ENCODE measurements around the gene IMMP2L.
"Not testable (repeated sequence)": the region's sequence is repeated elsewhere in the genome, so short reads cannot be mapped to it uniquely, and the experiment has no call there.

IMMP2L gene

DNA sequence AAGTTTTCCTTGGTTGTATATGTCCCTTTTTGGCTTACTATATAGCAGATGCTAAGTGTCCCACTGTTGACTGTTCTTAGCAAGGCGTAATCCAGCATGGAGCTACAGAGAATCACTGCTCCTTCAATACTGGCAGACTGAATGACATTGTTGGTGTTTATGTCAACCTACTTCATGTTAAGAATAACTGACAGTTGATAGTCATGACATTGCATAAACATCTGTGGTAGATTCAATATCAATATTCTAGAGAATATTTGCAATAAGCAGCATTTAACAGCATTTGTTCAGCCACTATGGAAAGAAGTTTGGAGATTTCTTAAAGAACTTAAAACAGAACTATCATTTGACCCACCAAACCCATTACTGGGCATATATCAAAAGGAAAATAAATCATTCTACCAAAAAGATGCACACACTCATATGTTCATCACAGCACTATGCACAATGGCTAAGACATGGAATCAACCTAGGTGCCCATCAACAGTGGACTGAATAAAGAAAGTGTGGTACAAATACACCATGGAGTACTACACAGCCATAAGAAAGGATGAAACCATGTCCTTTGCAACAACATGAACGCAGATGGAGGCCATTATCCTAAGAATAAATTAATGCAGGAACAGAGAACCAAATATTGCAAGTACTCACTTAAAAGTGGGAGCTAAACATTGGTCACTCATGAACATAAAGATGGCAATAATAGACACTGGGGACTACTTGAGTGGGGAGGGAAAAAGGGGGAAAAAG is 88.7 kb downstream of the IMMP2L start:
- TF ChIP-seq SP1 (IDR thresholded peaks at IDR 0.05) (no peak), TARDBP (IDR thresholded peaks at IDR 0.05) (no peak), ZNF384 (IDR thresholded peaks at IDR 0.05) (no peak), NFRKB (IDR thresholded peaks at IDR 0.05) (no peak), HDGF (IDR thresholded peaks at IDR 0.05; ENCODE audit: borderline replicate concordance) (no peak), ARNT (IDR thresholded peaks at IDR 0.05) (no peak), BHLHE40 (IDR thresholded peaks at IDR 0.05; ENCODE audit: borderline replicate concordance) (no peak)
- ChIA-PET CTCF (no interaction called here), POLR2A (no interaction called here)
- DNase-seq (ENCODE audit: extremely low spot score) = no peak

DNA sequence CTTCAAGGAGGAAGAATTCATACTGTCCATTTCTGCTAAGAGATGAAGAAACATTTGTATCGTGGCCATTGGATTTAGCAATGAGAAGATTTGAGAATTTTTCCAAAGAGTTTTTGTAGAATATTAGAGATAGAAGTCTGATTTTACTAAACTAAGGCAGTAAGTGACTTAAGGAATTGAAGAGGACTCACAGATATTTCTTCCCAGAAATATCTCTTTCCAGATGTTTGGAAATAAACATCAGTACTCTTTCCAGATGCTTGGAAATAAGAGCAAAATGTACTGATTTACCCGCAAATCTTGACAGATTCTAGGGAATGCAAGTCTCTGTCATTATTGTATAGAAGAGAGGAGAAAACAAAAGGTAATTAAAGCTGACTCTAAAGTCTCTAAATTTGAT is 91.3 kb downstream of the IMMP2L start:
- CTCF ChIA-PET = interaction anchor here (0.7 kb wide), 1 partner anchor 108 kb away, joined by 3 read pairs; no protein-coding TSS in a partner anchor
- no peak for TF ChIP-seq TARDBP (IDR thresholded peaks at IDR 0.05)
- TF ChIP-seq L3MBTL2 (conservative IDR thresholded peaks at IDR 0.05) = no peak
- no peak for TF ChIP-seq HDGF (IDR thresholded peaks at IDR 0.05; ENCODE audit: borderline replicate concordance)
- TF ChIP-seq CTBP1 (IDR thresholded peaks at IDR 0.05; ENCODE audit: borderline replicate concordance) = no peak
- TF ChIP-seq ARNT (IDR thresholded peaks at IDR 0.05) = no peak
- no peak for TF ChIP-seq ELF4 (IDR thresholded peaks at IDR 0.05)
- no peak for TF ChIP-seq SP1 (IDR thresholded peaks at IDR 0.05)
- TF ChIP-seq FOXK2 (IDR thresholded peaks at IDR 0.05) = no peak
- no peak for TF ChIP-seq FOXM1 (IDR thresholded peaks at IDR 0.05; ENCODE audit: borderline replicate concordance)
- TF ChIP-seq BHLHE40 (IDR thresholded peaks at IDR 0.05; ENCODE audit: borderline replicate concordance) = no peak
- TF ChIP-seq, protein P1, sequence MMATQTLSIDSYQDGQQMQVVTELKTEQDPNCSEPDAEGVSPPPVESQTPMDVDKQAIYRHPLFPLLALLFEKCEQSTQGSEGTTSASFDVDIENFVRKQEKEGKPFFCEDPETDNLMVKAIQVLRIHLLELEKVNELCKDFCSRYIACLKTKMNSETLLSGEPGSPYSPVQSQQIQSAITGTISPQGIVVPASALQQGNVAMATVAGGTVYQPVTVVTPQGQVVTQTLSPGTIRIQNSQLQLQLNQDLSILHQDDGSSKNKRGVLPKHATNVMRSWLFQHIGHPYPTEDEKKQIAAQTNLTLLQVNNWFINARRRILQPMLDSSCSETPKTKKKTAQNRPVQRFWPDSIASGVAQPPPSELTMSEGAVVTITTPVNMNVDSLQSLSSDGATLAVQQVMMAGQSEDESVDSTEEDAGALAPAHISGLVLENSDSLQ (IDR thresholded peaks at IDR 0.05) = no peak
- TF ChIP-seq FOXA1 (IDR thresholded peaks at IDR 0.05) = no peak
- TF ChIP-seq NFRKB (IDR thresholded peaks at IDR 0.05) = no peak
- no peak for TF ChIP-seq SUZ12 (IDR thresholded peaks at IDR 0.05)
- TF ChIP-seq LEF1 (IDR thresholded peaks at IDR 0.05; ENCODE audit: borderline replicate concordance) = no peak
- no peak for TF ChIP-seq ZNF384 (IDR thresholded peaks at IDR 0.05)
- no peak for DNase-seq (ENCODE audit: extremely low spot score)
- POLR2A ChIA-PET = no interaction called here

DNA sequence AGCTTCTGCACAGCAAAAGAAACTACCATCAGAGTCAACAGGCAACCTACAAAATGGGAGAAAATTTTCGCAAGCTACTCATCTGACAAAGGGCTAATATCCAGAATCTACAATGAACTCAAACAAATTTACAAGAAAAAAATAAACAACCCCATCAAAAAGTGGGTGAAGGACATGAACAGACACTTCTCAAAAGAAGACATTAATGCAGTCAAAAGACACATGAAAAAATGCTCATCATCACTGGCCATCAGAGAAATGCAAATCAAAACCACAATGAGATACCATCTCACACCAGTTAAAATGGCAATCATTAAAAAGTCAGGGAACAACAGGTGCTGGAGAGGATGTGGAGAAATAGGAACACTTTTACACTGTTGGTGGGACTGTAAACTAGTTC is 92.4 kb downstream of the IMMP2L start:
- DNase-seq (ENCODE audit: extremely low spot score); POLR2A ChIA-PET; CTCF ChIA-PET: not testable (repeated sequence)

DNA sequence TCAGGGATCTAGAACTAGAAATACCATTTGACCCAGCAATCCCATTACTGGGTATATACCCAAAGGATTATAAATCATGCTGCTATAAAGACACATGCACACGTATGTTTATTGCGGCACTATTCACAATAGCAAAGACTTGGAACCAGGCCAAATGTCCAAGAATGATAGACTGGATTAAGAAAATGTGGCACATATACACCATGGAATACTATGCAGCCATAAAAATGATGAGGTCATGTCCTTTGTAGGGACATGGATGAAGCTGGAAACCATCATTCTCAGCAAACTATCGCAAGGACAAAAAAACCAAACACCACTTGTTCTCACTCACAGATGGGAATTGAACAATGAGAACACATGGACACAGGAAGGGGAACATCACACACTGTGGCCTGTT is 96.5 kb downstream of the IMMP2L start:
- CTCF ChIA-PET; DNase-seq (ENCODE audit: extremely low spot score); POLR2A ChIA-PET: not testable (repeated sequence)

DNA sequence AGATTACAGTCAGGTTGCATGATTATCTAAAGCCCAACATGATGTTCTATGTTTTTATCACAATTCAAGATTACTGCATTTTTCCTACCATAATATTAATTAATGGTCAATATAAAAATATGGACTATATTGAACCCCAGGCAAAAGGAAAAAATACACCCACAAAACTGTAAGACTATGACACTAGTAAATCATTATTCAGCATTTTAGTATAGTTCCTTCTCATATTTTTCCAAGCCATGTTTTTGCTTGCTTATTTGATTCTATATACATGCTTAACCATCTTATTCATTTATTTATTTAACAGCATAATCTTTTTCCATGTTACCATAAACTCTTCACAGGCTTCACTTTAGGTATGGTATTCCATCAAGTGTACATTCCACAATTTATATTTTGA is 101.6 kb downstream of the IMMP2L start:
- no peak for TF ChIP-seq CTBP1 (IDR thresholded peaks at IDR 0.05; ENCODE audit: borderline replicate concordance)
- TF ChIP-seq, protein P1 (IDR thresholded peaks at IDR 0.05) = no peak
- no peak for TF ChIP-seq FOXM1 (IDR thresholded peaks at IDR 0.05; ENCODE audit: borderline replicate concordance)
- TF ChIP-seq TARDBP (IDR thresholded peaks at IDR 0.05) = no peak
- TF ChIP-seq SUZ12 (IDR thresholded peaks at IDR 0.05) = no peak
- TF ChIP-seq SP1 (IDR thresholded peaks at IDR 0.05) = no peak
- no peak for TF ChIP-seq ZNF384 (IDR thresholded peaks at IDR 0.05)
- TF ChIP-seq ARNT (IDR thresholded peaks at IDR 0.05) = no peak
- TF ChIP-seq BHLHE40 (IDR thresholded peaks at IDR 0.05; ENCODE audit: borderline replicate concordance) = no peak
- no peak for TF ChIP-seq FOXA1 (IDR thresholded peaks at IDR 0.05)
- no peak for TF ChIP-seq NFRKB (IDR thresholded peaks at IDR 0.05)
- no peak for TF ChIP-seq ELF4 (IDR thresholded peaks at IDR 0.05)
- no peak for TF ChIP-seq L3MBTL2 (conservative IDR thresholded peaks at IDR 0.05)
- ChIA-PET POLR2A (no interaction called here), CTCF (no interaction called here)
- DNase-seq (ENCODE audit: extremely low spot score) = no peak

DNA sequence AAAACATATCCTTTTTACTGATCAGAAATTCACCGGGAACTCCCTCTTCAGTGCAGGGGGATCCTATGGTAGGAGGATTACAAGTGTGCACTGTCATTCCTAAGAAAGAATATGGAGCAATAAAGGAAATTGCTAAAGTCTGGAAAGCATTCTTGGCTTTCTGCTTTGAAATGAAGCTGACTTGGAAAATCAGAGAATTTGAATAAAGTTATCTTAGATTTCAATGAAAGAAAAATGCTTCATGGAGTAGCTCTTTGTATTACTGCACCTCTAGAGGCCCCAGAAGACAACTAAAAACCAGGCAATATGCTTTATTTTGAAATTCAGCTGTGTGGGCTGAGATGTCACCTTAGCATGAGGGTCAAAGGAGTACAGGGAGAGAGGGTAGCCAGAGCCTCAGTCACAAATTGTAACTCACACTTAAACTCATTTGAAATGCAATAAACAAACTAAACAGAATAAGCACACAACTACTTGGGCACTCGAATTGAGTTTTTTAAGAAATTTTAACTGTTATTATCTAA is 102.5 kb downstream of the IMMP2L start:
- ChIA-PET POLR2A (no interaction called here), CTCF (interaction anchor here (0.7 kb wide), 1 partner anchor 406 kb away, joined by 3 read pairs; no protein-coding TSS in a partner anchor)
- DNase-seq (ENCODE audit: extremely low spot score) = no peak
- TF ChIP-seq ELF4 (IDR thresholded peaks at IDR 0.05) (no peak), ARNT (IDR thresholded peaks at IDR 0.05) (no peak), CTBP1 (IDR thresholded peaks at IDR 0.05; ENCODE audit: borderline replicate concordance) (no peak), FOXK2 (IDR thresholded peaks at IDR 0.05) (no peak), ZNF384 (IDR thresholded peaks at IDR 0.05) (no peak)

DNA sequence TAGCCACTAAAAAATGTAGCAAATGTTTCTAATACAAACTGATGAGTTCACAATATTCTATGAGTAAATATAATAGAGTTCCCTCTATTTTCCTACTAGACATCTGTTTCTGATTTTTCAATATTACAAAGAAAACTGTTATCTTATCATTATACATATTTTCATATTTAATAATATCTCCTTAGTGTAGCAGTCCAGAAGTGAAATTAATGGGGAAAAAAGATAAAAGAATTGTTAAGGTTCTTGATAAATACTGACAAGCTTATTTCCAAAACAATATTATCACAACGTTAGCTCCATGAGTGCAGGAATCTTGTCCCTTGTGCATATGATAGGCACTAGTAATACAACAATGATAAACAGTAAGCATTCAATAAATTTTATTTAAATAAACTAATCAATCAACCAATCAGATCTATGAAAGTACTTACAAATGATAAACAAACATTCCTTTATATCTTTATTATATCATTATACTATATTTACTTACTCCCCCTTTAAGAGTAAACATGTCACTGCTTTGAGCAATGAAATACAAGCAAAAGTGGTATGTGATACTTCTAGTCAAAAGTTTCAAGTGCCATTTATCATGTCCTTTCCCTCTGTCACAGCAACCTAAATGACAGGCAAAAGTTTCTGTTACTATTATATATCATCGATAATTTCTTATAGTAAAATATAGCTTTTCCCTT is 103.1 kb downstream of the IMMP2L start:
- CTCF ChIA-PET = no interaction called here
- no peak for DNase-seq (ENCODE audit: extremely low spot score)

DNA sequence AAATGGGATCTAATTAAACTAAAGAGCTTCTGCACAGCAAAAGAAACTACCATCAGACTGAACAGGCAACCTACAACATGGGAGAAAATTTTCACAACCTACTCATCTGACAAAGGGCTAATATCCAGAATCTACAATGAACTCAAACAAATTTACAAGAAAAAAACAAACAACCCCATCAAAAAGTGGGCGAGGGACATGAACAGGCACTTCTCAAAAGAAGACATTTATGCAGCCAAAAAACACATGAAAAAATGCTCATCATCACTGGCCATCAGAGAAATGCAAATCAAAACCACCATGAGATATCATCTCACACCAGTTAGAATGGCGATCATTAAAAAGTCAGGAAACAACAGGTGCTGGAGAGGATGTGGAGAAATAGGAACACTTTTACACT is 111.6 kb downstream of the IMMP2L start:
- POLR2A ChIA-PET; CTCF ChIA-PET; DNase-seq (ENCODE audit: extremely low spot score): not testable (repeated sequence)

More for the DNA sequence above, 103.1 kb downstream of the IMMP2L start:
- no peak for TF ChIP-seq CTBP1 (IDR thresholded peaks at IDR 0.05; ENCODE audit: borderline replicate concordance)
- TF ChIP-seq, protein P1 (IDR thresholded peaks at IDR 0.05) = peak; percentile 24; the same call in 1 of the 2 replicates
- POLR2A ChIA-PET = no interaction called here

DNA sequence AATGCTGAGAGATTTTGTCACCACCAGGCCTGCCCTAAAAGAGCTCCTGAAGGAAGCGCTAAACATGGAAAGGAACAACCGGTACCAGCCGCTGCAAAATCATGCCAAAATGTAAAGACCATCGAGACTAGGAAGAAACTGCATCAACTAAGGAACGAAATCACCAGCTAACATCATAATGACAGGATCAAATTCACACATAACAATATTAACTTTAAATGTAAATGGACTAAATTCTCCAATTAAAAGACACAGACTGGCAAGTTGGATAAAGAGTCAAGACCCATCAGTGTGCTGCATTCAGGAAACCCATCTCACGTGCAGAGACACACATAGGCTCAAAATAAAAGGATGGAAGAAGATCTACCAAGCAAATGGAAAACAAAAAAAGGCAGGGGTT is 114.8 kb downstream of the IMMP2L start:
- DNase-seq (ENCODE audit: extremely low spot score); CTCF ChIA-PET; POLR2A ChIA-PET: not testable (repeated sequence)
